HG03460 (cell line): ENCODE measurements around the gene OR11H7.
"Not testable (repeated sequence)": the region's sequence is repeated elsewhere in the genome, so short reads cannot be mapped to it uniquely, and the experiment has no call there.

ENCODE experiments used
- ATAC-seq: cut with Tn5 transposase; IDR thresholded peaks from one replicate; pipeline ENCODE4 v1.9.1; 2021; ENCODE audit not compliant: unreplicated experiment

The OR11H7 gene

GRCh38 chr14:20228681-20229080 lies at the start of gene OR11H7:
Gene OR11H7, plus strand, starts transcription at chr14:20228981.
- ATAC-seq, result no peak

GRCh38 chr14:20179218-20179617 lies 49.6 kb upstream of the OR11H7 start:
- no peak for ATAC-seq

- no peak for ATAC-seq
Observed at GRCh38 chr14:20179880-20180279, 48.9 kb upstream of the OR11H7 start.

- ATAC-seq, result no peak
Observed at GRCh38 chr14:20180486-20180885, 48.3 kb upstream of the OR11H7 start.

- no peak for ATAC-seq
Observed at GRCh38 chr14:20184181-20184580, 44.6 kb upstream of the OR11H7 start.

GRCh38 chr14:20190596-20190995 lies 38.2 kb upstream of the OR11H7 start, which contains the start of gene OR11G2:
Gene OR11G2, plus strand, starts transcription at chr14:20190896. Its CDS starts 6,542 bp downstream, at chr14:20197438.
- ATAC-seq, result no peak

GRCh38 chr14:20191396-20191795 lies 37.4 kb upstream of the OR11H7 start:
- ATAC-seq, result no peak

- ATAC-seq, result no peak
Observed at GRCh38 chr14:20194101-20194500, 34.7 kb upstream of the OR11H7 start.

- ATAC-seq, result not testable (repeated sequence)
Observed at GRCh38 chr14:20195170-20195569, 33.6 kb upstream of the OR11H7 start.

GRCh38 chr14:20195911-20196310 lies 32.9 kb upstream of the OR11H7 start:
- ATAC-seq, result no peak

- ATAC-seq, result no peak
Observed at GRCh38 chr14:20197459-20197858, 31.3 kb upstream of the OR11H7 start.

- ATAC-seq, result no peak
Observed at GRCh38 chr14:20198991-20199390, 29.8 kb upstream of the OR11H7 start.

- ATAC-seq, result no peak
Observed at GRCh38 chr14:20204721-20205120, 24.1 kb upstream of the OR11H7 start.

- no peak for ATAC-seq
Observed at GRCh38 chr14:20209595-20209994, 19.2 kb upstream of the OR11H7 start.

- ATAC-seq, result not testable (repeated sequence)
Observed at GRCh38 chr14:20212406-20212805, 16.4 kb upstream of the OR11H7 start.

GRCh38 chr14:20215196-20215595 lies 13.6 kb upstream of the OR11H7 start:
- ATAC-seq, result no peak

- no peak for ATAC-seq
Observed at GRCh38 chr14:20219033-20219432, 9.7 kb upstream of the OR11H7 start.

- no peak for ATAC-seq
Observed at GRCh38 chr14:20223410-20223809, 5.4 kb upstream of the OR11H7 start, which contains the start of gene OR11H6. Gene OR11H6, plus strand, starts transcription at chr14:20223710. Its CDS starts 0 bp downstream, at chr14:20223710.

- not testable (repeated sequence) for ATAC-seq
Observed at GRCh38 chr14:20235415-20235814, 6.6 kb downstream of the OR11H7 start.

- no peak for ATAC-seq
Observed at GRCh38 chr14:20247646-20248246, 19.0 kb downstream of the OR11H7 start.

GRCh38 chr14:20262642-20263128 lies 33.9 kb downstream of the OR11H7 start:
- ATAC-seq, result no peak

GRCh38 chr14:20264361-20264760 lies 35.6 kb downstream of the OR11H7 start:
- not testable (repeated sequence) for ATAC-seq

GRCh38 chr14:20274062-20274461 lies 45.3 kb downstream of the OR11H7 start:
- no peak for ATAC-seq
